Measurements from ENCODE around the gene C19orf73.
"Not testable (repeated sequence)": the region's sequence is repeated elsewhere in the genome, so short reads cannot be mapped to it uniquely, and the experiment has no call there.

The C19orf73 gene

GRCh38 chr19:49097453-49098288 is 21.3 kb downstream of the C19orf73 start:
- DNase-seq: peak; percentile 61

GRCh38 chr19:49094505-49095482 is 24.1 kb downstream of the C19orf73 start:
- DNase-seq: no peak

- DNase-seq: no peak
Observed at GRCh38 chr19:49092686-49093085, 26.3 kb downstream of the C19orf73 start.

- no peak for DNase-seq
Observed at GRCh38 chr19:49091391-49092038, 27.4 kb downstream of the C19orf73 start.

GRCh38 chr19:49086296-49086695 is 32.6 kb downstream of the C19orf73 start:
- no peak for DNase-seq

- DNase-seq: no peak
Observed at GRCh38 chr19:49085868-49086232, 33.1 kb downstream of the C19orf73 start.

GRCh38 chr19:49085020-49085867 is 33.7 kb downstream of the C19orf73 start, which contains the start of gene SNRNP70:
Gene SNRNP70 (plus strand): TSS chr19:49085451. CDS start chr19:49086415, 964 bp downstream.
- DNase-seq: peak; percentile 98

GRCh38 chr19:49084206-49085019 is 34.5 kb downstream of the C19orf73 start:
- DNase-seq: no peak

- DNase-seq: no peak
Observed at GRCh38 chr19:49081273-49081672, 37.7 kb downstream of the C19orf73 start.

- no peak for DNase-seq
Observed at GRCh38 chr19:49080392-49080791, 38.6 kb downstream of the C19orf73 start.

- DNase-seq: not testable (repeated sequence)
Observed at GRCh38 chr19:49074869-49075268, 44.1 kb downstream of the C19orf73 start.

GRCh38 chr19:49073514-49074378 is 45.2 kb downstream of the C19orf73 start:
- no peak for DNase-seq

- no peak for DNase-seq
Observed at GRCh38 chr19:49071860-49072547, 46.9 kb downstream of the C19orf73 start.

GRCh38 chr19:49070416-49070815 is 48.5 kb downstream of the C19orf73 start:
- no peak for DNase-seq

- DNase-seq: no peak
Observed at GRCh38 chr19:49069026-49069425, 49.9 kb downstream of the C19orf73 start.

Measured in activated effector memory CD4-positive, alpha-beta T cell treated with Interleukin-2 at 50 U/mL for 16 hours (primary cell).